ENCODE measurements around the gene NHLH1. TPM values are rescaled to one million over a fixed set of nuclear protein-coding genes. Genes with fewer than 3 reads are reported as not detected.
"Not testable (repeated sequence)": the region's sequence is repeated elsewhere in the genome, so short reads cannot be mapped to it uniquely, and the experiment has no call there.

NHLH1 gene
- total RNA-seq, 8 experiments from 2014 or later: 0.22 to 39.8 (median 4.7) TPM; not detected in 1

DNA sequence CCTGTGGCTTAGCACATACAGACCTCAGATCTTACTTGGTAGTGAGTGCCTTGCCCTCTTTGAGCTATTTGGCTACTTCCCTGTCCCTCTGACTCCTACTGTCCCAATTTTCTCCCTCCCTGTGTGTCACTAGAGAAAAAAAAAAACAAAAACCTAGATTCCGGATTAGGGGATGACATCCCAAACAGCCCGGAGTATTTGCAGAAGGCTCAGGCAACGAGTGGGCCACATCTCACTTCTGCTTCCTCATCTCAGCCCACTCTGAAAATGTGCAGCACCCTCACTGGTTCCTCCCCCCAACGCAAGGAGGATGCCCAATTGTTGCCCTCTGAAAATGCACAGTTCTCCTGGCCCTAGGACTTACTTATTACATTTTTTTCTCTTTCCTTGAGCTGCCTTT, 4.9 kb downstream of the NHLH1 start:
- no peak for ATAC-seq (replicated peaks in 6 of 8)
- Histone ChIP-seq H3K4me1 (replicated peaks in 1 of 2) (peaks cover 45 to 48% of the 10 kb centered on the region in 2 donors), H3K4me3 (no peak overlapping the region), H3K27ac (no peak overlapping the region)
- 50 to 100% (median 88%) methylated on average over 1 to 4 of the region's 4 CpGs; no CpG with 5 or more reads in 2 of the 10 experiments for WGBS, 10 experiments
- in situ Hi-C loops (cut with MboI; ENCODE audit: low pct_unique_long_range_greater_than_20kb in 2 of 9, low sequenced_read_pairs in 9 of 9, unreplicated experiment in 9 of 9): loop anchor here in 1 of 9 experiments (25.0 kb wide), 1 partner anchor 284 kb away; the partner anchor contains the start of genes IGSF8 and KCNJ9

- Histone ChIP-seq H3K4me1 (replicated peaks in 1 of 2) (peaks cover 27 to 33% of the 10 kb centered on the region in 2 donors), H3K4me3 (no peak overlapping the region), H3K27ac (no peak overlapping the region)
- ATAC-seq (replicated peaks in 6 of 8): no peak
- in situ Hi-C loops (cut with MboI; ENCODE audit: low pct_unique_long_range_greater_than_20kb in 2 of 9, low sequenced_read_pairs in 9 of 9, unreplicated experiment in 9 of 9): loop anchor here in 1 of 9 experiments (25.0 kb wide), 1 partner anchor 286 kb away; the partner anchor contains the start of genes IGSF8 and KCNJ9
- WGBS, 10 experiments: 23 to 100% (median 96%) methylated on average over 2 to 4 of the region's 4 CpGs
Observed at GRCh38 chr1:160373696-160374095, 6.8 kb downstream of the NHLH1 start.

- Histone ChIP-seq H3K27ac (peak overlapping the region; percentile 74 to 82), H3K4me1 (replicated peaks in 1 of 2) (peaks cover 26 to 28% of the 10 kb centered on the region in 2 donors), H3K4me3 (no peak overlapping the region)
- WGBS, 10 experiments: 61 to 95% (median 82%) methylated on average over 1 to 3 of the region's 6 CpGs; no CpG with 5 or more reads in 4 of the 10 experiments
- ATAC-seq (replicated peaks in 6 of 8): peak in 6 of 8 experiments; percentile 30 to 71 (median 56)
- in situ Hi-C loops (cut with MboI; ENCODE audit: low pct_unique_long_range_greater_than_20kb in 2 of 9, low sequenced_read_pairs in 9 of 9, unreplicated experiment in 9 of 9): loop anchor here in 2 of 9 experiments (25.0 kb wide), 2 partner anchors 262 to 287 kb away; partner anchors contain the start of genes ATP1A2 (in 1 of the 2), IGSF8 (in 1 of the 2) and KCNJ9 (in 1 of the 2)
Observed at GRCh38 chr1:160374306-160375110, 7.6 kb downstream of the NHLH1 start.

DNA sequence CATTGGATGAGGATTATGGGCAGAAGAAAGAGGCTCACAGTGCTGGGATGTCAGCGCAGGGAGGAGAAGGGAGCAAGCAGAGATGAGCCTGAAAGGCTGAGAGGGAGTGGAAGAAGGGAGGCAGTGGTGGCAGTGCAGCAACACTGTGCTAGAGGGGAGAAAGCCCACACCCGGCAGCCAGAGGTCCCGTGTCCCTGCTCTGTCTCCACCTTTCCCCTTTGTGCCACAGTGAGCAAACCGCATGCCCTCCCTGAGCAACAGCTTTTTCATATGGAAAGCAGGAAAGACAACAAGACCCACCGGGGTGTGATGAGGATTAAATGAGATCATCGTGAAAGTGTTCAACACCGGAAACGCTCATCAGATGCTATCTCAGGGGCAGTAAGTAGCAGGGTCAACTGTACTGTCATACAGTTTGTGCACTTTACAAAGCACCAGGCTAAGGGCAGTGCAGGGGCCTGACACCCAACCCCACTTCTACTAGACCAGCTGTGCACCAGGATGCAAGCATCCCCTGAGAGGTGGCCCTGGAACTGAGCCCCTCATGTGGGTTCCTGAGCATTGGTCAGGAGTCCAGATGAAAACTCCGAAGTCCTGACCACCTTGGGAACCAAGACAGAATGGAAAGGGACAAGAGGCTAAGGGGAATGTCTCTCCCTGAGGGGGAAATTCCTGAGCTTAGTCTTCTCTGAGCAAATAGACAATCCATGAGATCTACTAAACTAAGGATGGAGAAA, 9.1 kb downstream of the NHLH1 start:
- peak overlapping the region; percentile 74 to 82 for H3K27ac ChIP-seq
- peak; percentile 12 to 78 (median 72) for ATAC-seq (replicated peaks in 6 of 8)
- peaks cover 26 to 28% of the 10 kb centered on the region in 2 donors for H3K4me1 ChIP-seq (replicated peaks in 1 of 2)
- 0 to 33% (median 5%) methylated on average over 1 to 9 of the region's 9 CpGs; no CpG with 5 or more reads in 1 of the 10 experiments for WGBS, 10 experiments
- in situ Hi-C loops (cut with MboI; ENCODE audit: low pct_unique_long_range_greater_than_20kb in 2 of 9, low sequenced_read_pairs in 9 of 9, unreplicated experiment in 9 of 9): loop anchor here in 1 of 9 experiments (25.0 kb wide), 1 partner anchor 264 kb away; the partner anchor contains the start of gene ATP1A2
- no peak overlapping the region for H3K4me3 ChIP-seq

DNA sequence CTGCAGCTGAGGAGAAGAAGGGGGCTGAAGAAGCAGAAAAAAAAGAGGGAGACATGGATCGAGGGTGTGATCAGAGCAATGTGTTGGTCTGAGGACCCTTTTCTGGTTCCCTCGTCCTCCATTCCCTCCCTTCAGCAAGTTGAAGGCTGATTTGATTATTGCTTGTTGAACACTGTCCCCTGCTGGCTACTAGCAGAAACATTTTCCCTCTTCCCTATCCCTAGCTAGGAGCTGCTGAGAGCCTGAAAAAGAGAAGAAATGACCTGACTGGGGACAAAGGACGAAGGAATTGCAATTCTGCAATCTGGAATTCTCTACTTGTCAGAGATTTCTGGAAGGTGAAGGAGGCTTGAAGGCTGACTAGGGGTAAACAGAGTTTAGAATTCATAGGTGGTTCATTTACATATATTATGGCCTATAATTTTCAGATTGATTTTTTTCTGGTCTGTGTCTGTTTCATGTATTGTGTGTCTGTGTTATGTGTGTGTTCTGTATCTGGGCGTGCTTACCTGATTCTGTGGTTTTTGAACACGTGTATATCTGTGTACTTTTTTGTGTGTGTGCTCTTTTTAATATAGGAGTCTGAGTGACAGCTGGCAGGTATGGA, 9.8 kb downstream of the NHLH1 start:
- in situ Hi-C loops (cut with MboI; ENCODE audit: low pct_unique_long_range_greater_than_20kb in 2 of 9, low sequenced_read_pairs in 9 of 9, unreplicated experiment in 9 of 9): loop anchor here in 1 of 9 experiments (25.0 kb wide), 1 partner anchor 264 kb away; the partner anchor contains the start of gene ATP1A2
- Histone ChIP-seq H3K27ac (peak overlapping the region; percentile 74 to 82), H3K4me1 (replicated peaks in 1 of 2) (peaks cover 26 to 28% of the 10 kb centered on the region in 2 donors), H3K4me3 (no peak overlapping the region)
- 0 to 15% (median 0%) methylated on average over 1 to 5 of the region's 5 CpGs; no CpG with 5 or more reads in 1 of the 10 experiments for WGBS, 10 experiments
- ATAC-seq (replicated peaks in 6 of 8): peak; percentile 67 to 95 (median 78)

DNA sequence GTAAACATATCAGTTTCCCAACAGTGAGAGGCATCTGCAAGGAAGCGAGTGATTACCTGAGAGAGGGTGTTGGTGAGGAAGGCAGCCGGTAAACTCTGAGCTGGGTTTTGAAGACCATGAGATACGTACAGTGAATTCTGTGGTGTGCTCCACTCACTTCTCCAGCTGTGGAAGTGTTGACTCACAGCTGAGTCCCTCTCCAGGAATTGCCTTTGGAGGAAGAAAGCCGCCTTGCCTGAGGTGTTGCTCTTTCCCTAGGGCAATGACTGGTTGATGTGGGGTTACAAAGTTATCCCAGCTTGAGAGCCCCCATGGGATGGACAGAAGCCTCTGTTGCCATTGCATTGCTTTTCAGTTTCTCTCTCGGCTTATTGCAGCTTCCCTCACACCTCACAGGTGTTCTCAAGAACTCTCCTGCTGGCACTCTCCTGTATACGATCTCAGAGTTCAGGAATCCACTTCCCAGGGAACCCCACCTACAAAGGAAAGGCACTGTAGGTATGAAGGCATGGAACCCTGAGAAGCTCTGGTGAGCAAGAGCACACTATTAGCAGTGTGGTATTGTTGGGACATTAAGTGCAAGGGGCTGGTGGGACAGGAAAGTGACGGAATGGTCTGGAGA, 10.8 kb downstream of the NHLH1 start:
- 0 to 100% (median 69%) methylated on average over 1 to 6 of the region's 7 CpGs; no CpG with 5 or more reads in 2 of the 10 experiments for WGBS, 10 experiments
- H3K4me3 ChIP-seq: no peak overlapping the region
- no peak overlapping the region for H3K27ac ChIP-seq
- peaks cover 26 to 28% of the 10 kb centered on the region in 2 donors for H3K4me1 ChIP-seq (replicated peaks in 1 of 2)
- in situ Hi-C loops (cut with MboI; ENCODE audit: low pct_unique_long_range_greater_than_20kb in 2 of 9, low sequenced_read_pairs in 9 of 9, unreplicated experiment in 9 of 9): loop anchor here in 1 of 9 experiments (25.0 kb wide), 1 partner anchor 265 kb away; the partner anchor contains the start of gene ATP1A2
- ATAC-seq (replicated peaks in 6 of 8): no peak

DNA sequence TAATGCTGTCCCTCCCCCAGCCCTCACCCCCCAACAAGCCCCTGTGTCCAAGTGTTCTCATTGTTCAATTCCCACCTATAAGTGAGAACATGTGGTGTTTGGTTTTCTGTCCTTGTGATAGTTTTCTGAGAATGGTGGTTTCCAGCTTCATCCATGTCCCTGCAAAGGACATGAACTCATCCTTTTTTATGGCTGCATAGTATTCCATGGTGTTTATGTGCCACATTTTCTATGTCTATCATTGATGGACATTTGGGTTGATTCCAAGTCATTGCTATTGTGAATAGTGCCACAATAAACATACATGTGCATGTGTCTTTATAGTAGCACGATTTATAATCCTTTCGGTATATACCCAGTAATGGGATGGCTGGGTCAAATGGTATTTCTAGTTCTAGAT, 17.9 kb downstream of the NHLH1 start:
- H3K27ac ChIP-seq; ATAC-seq (replicated peaks in 6 of 8); H3K4me1 ChIP-seq (replicated peaks in 1 of 2); H3K4me3 ChIP-seq: not testable (repeated sequence)
- WGBS, 10 experiments: 80 to 100% (median 100%) methylated on average over 1 to 2 of the region's 2 CpGs; no CpG with 5 or more reads in 3 of the 10 experiments
- in situ Hi-C loops (cut with MboI; ENCODE audit: low pct_unique_long_range_greater_than_20kb in 2 of 9, low sequenced_read_pairs in 9 of 9, unreplicated experiment in 9 of 9): loop anchor here in 1 of 9 experiments (25.0 kb wide), 1 partner anchor 273 kb away; the partner anchor contains the start of gene ATP1A2

DNA sequence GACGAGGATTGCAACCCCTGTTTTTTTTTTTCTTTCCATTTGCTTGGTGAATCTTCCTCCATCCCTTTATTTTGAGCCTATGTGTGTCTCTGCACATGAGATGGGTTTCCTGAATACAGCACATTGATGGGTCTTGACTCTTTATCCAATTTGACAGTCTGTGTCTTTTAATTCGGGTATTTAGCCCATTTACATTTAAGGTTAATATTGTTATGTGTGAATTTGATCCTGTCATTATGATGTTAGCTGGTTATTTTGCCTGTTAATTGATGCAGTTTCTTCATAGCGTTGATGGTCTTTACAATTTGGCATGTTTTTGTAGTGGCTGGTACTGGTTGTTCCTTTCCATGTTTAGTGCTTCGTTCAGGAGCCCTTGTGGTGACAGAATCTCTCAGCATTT, 21.5 kb downstream of the NHLH1 start:
- H3K27ac ChIP-seq; ATAC-seq (replicated peaks in 6 of 8); H3K4me3 ChIP-seq; H3K4me1 ChIP-seq (replicated peaks in 1 of 2): not testable (repeated sequence)
- in situ Hi-C loops (cut with MboI; ENCODE audit: low pct_unique_long_range_greater_than_20kb in 2 of 9, low sequenced_read_pairs in 9 of 9, unreplicated experiment in 9 of 9): loop anchor here in 1 of 9 experiments (25.0 kb wide), 1 partner anchor 276 kb away; the partner anchor contains the start of gene ATP1A2
- 4 to 100% (median 64%) methylated on average over 1 to 4 of the region's 4 CpGs for WGBS, 10 experiments

- in situ Hi-C loops (cut with MboI; ENCODE audit: low pct_unique_long_range_greater_than_20kb in 2 of 9, low sequenced_read_pairs in 9 of 9, unreplicated experiment in 9 of 9): loop anchor here in 1 of 9 experiments (25.0 kb wide), 1 partner anchor 282 kb away; the partner anchor contains the start of gene ATP1A2
- no peak overlapping the region for H3K4me3 ChIP-seq
- H3K4me1 ChIP-seq (replicated peaks in 1 of 2): peaks cover 6% of the 10 kb centered on the region in 2 donors
- ATAC-seq (replicated peaks in 6 of 8): no peak
- 37 to 97% (median 88%) methylated on average over 2 to 7 of the region's 8 CpGs; no CpG with 5 or more reads in 2 of the 10 experiments for WGBS, 10 experiments
- H3K27ac ChIP-seq: no peak overlapping the region
Observed at GRCh38 chr1:160394673-160395072, 27.8 kb downstream of the NHLH1 start.

DNA sequence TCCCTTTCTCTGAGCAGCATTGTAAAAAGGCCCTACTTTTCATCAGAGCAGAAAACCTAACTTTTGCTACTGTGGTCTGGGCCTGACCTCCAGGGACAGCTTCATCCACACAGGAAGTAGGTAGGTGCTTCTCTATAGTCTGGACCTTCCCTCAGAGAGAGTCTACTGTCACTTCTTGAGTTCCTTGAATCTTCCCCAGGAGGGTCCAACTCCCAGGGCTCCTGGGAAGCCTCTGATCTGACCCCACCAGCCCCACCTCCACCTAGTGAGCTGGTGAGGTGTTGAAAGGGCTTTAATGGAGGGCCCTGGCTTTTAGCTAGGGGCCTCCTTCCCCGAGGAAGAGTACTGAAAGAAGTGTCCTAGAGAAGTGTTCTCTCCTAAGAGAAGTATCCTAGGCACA, 30.8 kb downstream of the NHLH1 start:
- 0 to 89% (median 80%) methylated on average over 1 of the region's 1 CpG; no CpG with 5 or more reads in 5 of the 10 experiments for WGBS, 10 experiments
- Histone ChIP-seq H3K27ac (no peak overlapping the region), H3K4me1 (replicated peaks in 1 of 2) (peaks cover 8 to 14% of the 10 kb centered on the region in 2 donors), H3K4me3 (no peak overlapping the region)
- in situ Hi-C loops (cut with MboI; ENCODE audit: low pct_unique_long_range_greater_than_20kb in 2 of 9, low sequenced_read_pairs in 9 of 9, unreplicated experiment in 9 of 9): loop anchor here in 1 of 9 experiments (25.0 kb wide), 1 partner anchor 285 kb away; the partner anchor contains the start of gene ATP1A2
- ATAC-seq (replicated peaks in 6 of 8): no peak

DNA sequence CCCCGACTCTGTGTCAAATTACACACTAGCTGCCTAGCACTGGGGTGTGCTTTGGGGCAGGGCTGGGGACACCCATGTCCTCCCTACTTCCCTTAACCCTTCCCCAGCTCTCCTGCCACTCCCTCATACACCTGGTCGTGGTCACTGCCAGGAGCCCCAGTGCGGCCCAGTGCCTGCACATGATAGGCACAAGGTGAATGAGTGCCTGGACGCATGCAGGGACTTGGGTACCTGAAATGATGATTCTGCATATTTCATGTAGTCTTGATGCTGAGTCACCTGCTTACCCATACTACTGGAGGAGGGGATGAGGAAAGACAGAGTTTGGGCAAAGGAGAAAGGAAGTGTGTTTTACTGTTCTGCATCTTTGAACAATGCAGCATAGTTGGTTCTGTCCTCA, 32.0 kb downstream of the NHLH1 start:
- WGBS, 10 experiments: 28 to 100% (median 100%) methylated on average over 1 to 4 of the region's 4 CpGs; no CpG with 5 or more reads in 3 of the 10 experiments
- H3K4me3 ChIP-seq: no peak overlapping the region
- ATAC-seq (replicated peaks in 6 of 8): no peak
- H3K4me1 ChIP-seq (replicated peaks in 1 of 2): peaks cover 17 to 26% of the 10 kb centered on the region in 2 donors
- no peak overlapping the region for H3K27ac ChIP-seq
- in situ Hi-C loops (cut with MboI; ENCODE audit: low pct_unique_long_range_greater_than_20kb in 2 of 9, low sequenced_read_pairs in 9 of 9, unreplicated experiment in 9 of 9): loop anchor here in 1 of 9 experiments (25.0 kb wide), 1 partner anchor 287 kb away; the partner anchor contains the start of gene ATP1A2
